ENCODE data around the gene SORBS2.

- no peak for TF ChIP-seq CTCF (IDR thresholded peaks at IDR 0.05)
- TF ChIP-seq POLR2A (IDR thresholded peaks at IDR 0.05), result no peak
These were observed 173.9 kb downstream of the SORBS2 start for GRCh38 chr4:185638093-185638492.

Measured in thyroid gland (tissue), 4 donors.